ENCODE measurements around the gene ARHGEF10L.
"Not testable (repeated sequence)": the region's sequence is repeated elsewhere in the genome, so short reads cannot be mapped to it uniquely, and the experiment has no call there.

ARHGEF10L gene

DNA sequence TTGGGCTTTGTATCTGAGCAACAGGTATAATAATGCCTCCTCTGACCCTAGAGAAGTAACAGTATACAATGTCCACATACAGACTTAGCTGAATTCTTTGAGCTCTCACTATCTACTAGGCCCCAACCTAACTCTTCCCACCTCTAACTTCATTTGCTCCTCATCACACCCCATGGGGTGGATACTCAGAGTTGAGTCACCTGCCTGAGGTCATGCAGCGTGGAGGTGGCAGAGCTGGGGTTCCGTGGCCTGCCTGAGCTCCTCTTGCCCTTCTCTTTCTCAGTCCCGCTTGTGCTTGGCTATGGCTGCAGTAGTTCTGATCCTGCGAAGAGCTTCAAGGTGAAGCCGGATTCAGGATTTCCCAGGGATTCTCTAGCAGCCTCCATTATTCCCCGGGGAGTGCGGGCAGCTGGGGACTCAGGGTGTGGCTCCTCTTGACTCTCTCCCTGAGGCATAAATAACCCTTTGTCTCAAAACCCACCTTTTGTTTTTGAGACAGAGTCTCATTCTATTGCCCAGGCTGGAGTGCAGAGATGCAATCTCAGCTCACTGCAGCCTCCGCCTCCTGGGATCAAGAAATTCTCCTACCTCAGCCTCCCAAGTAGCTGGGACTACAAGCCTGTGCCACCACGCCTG is 185.7 kb downstream of the ARHGEF10L start:
- no peak for DNase-seq

DNA sequence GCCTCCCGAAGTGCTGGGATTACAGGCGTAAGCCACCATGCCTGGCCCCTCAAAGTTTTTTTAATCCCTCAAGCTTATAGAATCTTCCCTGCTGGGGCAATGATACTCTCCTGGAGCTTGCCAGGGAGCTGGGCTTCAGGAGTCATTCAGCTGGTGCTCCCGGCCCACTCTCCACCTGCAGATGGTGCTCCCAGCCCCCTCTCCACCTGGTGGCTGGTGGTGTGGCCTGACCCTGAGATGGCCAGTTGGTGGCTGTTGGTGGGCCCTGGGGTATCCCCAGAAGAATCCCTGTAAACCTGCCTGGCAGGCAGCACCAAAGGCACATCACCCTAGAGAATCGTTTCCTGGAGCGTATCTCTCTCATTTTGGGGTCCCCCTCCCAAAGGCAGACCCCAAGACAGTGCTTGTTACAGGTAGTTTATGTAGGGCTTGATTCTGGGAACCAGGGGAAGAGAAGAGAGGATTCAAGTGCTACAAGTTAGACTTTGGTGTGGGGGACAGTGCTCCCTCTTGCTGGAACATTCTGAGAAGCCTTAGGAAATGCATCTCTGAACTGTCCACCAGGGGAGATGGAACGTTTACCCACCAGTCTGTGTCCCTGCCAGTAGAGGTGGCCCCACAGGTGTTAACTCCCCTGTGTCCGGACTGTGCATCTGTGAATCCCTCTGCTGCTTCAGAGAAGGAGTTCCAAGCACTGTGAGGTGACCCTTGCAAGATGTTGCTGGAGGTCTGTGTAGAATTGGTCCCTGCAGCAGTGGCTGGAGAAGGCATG is 186.5 kb downstream of the ARHGEF10L start:
- DNase-seq: no peak

GRCh38 chr1:17728123-17728712 is 188.7 kb downstream of the ARHGEF10L start:
- DNase-seq: no peak

- no peak for DNase-seq
Observed at GRCh38 chr1:17729248-17729647, 189.8 kb downstream of the ARHGEF10L start.

GRCh38 chr1:17729909-17730308 is 190.4 kb downstream of the ARHGEF10L start:
- no peak for DNase-seq

GRCh38 chr1:17731460-17731859 is 192.0 kb downstream of the ARHGEF10L start:
- no peak for DNase-seq

- DNase-seq: no peak
Observed at GRCh38 chr1:17732475-17732874, 193.0 kb downstream of the ARHGEF10L start.

DNA sequence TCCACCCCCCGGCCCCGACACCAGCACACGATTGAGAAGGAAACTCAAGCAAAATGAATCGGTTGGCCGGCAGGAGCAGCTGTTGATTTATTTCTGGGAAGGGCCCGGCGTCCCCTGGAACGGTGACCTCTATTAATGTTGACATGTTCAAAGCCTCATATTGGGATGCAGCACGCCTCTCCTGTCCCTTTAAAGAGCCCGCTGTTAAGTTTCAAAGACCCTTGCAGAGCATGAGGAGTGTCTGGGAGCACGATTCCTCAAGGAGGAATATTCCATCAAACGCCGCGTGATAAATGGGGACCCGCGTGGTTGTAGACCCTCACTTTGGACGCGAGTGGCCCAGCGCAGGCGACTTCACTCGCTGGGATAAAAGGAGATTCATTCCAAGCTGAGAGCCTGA is 194.2 kb downstream of the ARHGEF10L start:
- no peak for DNase-seq

GRCh38 chr1:17734609-17735008 is 195.1 kb downstream of the ARHGEF10L start:
- DNase-seq: no peak

- no peak for DNase-seq
Observed at GRCh38 chr1:17735348-17735747, 195.8 kb downstream of the ARHGEF10L start.

DNA sequence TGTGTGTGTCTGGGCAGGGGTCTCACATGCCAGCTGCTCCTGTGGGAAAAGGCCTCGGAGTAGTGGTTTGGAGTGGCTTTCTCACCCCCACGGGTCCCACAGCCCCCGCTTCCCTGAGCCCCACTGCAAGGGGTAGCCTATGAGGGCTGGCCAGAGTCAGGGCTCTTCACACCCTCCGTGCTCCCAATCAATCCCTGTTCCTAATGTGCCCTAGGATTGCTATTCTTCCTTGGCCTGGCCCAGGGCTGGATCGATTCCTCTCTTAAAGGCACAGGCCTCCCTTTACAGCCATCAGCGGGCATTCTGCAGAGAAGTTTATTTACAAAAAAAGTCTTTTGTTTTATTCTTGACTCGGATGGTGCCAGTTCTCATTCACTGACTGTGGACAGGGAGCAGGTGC is 196.3 kb downstream of the ARHGEF10L start:
- no peak for DNase-seq

GRCh38 chr1:17736625-17737024 is 197.1 kb downstream of the ARHGEF10L start:
- no peak for DNase-seq

DNA sequence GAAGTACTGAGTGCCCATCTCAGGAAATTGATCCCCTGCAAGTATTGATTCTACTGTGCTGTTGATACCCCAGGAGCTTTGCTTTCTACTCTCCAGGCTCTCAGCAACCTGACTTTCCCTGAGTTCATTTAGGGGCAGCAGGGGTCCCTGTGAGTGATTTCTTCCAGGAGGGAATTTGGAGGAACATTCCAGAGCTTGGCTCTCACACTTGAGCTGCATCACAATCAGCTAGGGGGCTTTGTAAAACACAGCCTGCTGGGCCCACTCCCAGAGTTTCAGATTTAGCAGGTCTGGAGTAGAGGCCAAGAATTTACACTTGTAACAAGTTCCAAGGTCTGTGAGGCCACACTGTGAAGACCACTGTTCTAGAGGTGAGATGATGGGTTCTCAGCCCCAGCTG is 199.6 kb downstream of the ARHGEF10L start:
- DNase-seq: no peak

DNA sequence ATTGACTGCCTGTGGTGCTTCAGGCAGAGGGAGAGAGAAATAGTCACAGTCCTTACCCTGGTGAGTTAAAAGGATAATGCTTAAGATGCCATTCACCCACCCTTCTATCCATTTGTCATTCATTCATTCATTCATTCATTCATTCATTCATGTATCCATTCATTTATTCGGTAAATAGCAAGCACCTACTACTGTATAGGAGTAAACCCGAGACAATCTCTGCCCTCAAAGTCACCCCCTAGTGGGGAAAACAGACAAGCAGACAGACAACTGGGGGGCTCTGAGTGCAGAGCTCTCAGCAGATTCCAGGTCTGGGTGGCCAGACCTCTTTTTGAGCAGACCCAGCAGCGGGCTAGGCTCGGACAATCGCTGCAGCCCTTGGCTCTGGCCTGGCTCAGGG is 201.6 kb downstream of the ARHGEF10L start:
- no peak for DNase-seq

DNA sequence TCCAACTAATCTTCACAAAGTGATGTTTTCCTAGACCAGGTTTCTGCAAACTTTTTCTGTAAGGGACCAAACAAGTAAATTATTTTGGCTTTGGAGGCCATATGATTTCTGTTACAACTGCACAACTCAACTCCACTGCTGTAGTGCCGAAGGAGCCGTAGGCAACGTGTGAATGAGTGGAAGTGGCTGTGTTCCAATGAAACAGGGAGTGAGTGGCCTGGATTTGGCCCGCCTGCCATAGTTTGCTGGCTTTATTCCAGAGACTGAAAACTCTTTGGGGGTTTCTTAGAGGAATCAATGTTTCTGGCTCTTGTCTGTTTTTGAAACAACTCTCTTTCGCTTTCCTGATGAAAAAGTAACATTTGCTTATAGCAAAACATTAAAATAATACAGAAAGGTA is 203.1 kb downstream of the ARHGEF10L start:
- DNase-seq: no peak

GRCh38 chr1:17743008-17743647 is 203.6 kb downstream of the ARHGEF10L start:
- no peak for DNase-seq

GRCh38 chr1:17743925-17744324 is 204.4 kb downstream of the ARHGEF10L start:
- no peak for DNase-seq

GRCh38 chr1:17744666-17745478 is 205.4 kb downstream of the ARHGEF10L start:
- no peak for DNase-seq

DNA sequence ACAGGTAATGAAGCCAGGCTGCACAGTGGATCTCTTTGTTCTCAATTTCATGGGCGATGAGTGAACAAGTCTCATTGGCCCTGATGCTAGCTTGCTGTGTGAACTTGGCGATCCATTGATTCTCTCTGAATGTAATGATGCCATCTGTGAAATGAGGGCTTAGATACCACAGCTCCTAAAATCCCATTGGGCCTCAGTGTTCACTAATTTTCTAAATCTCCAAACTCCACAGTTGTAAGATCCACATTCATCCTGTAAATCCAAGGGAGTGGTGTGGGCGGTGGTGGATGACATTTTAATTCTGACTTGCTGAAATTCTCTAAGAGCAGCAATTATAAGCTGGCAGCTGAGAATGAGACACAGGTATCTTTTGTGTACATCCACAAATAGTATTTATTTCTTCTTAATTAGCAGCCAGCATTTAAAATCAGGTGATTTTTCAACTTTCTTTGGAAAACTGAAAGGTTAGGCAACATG is 206.0 kb downstream of the ARHGEF10L start:
- no peak for DNase-seq

DNA sequence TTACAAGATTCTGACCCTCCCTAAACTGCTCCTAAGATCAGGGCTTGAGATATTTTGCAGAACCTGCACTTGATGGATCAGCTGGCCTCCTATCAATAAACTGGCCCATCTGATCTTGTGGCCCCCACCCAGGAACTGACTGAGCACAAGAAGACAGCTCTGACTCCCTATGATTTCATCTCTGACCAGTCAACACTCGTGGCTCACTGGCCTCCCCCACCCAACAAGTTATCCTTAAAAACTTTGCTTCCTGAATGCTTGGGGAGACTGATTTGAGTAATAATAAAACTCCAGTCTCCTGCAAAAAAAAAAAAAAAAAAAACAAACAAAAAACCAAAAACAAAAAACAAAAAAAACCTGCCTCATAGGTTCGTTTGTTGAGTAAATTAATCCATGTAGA is 206.8 kb downstream of the ARHGEF10L start:
- not testable (repeated sequence) for DNase-seq

- DNase-seq: no peak
Observed at GRCh38 chr1:17746920-17747319, 207.4 kb downstream of the ARHGEF10L start.
